Gastrocnemius medialis (tissue), 4 donors: ENCODE measurements around the gene TWSG1. TPM values are rescaled to one million over a fixed set of nuclear protein-coding genes. Genes with fewer than 3 reads are reported as not detected.

Experiments
- ATAC-seq, 2 donors: fragments of 150-250 bp; one replicate each; pipeline ENCODE4 v1.9.1; 2016
- DNase-seq, 2 donors: peaks; one replicate each; pipeline ENCODE4 v3.0.0-alpha.2; 2019
- H3K27ac ChIP-seq, 4 donors: fragments of 200-600 bp; sonication (generic); 1 replicate in 1 of 4; 2 replicates in 3 of 4; pipeline ENCODE4 v1.5.1; 2016 to 2018; ENCODE audit warnings: mild to moderate bottlenecking in 2 of 4, moderate library complexity in 1 of 4
- H3K27me3 ChIP-seq, 3 donors: fragments of 200-600 bp; sonication (generic) in 2 of 3; 1 replicate in 1 of 3; 2 replicates in 2 of 3; pipeline versions ENCODE4 v1.5.1 to v1.6.0; 2016 to 2019; ENCODE audit warnings: mild to moderate bottlenecking in 1 of 3, moderate library complexity in 1 of 3
- H3K36me3 ChIP-seq, 2 donors: fragments of 200-600 bp; sonication (generic) in 1 of 2; one replicate each; pipeline ENCODE4 v1.5.1; 2017 to 2018
- H3K4me1 ChIP-seq, 2 donors: fragments of 200-600 bp; sonication (generic) in 1 of 2; one replicate each; pipeline ENCODE4 v1.5.1; 2016 to 2017; ENCODE audit warnings: mild to moderate bottlenecking in 2 of 2
- H3K4me3 ChIP-seq, 4 donors: fragments of 200-600 bp; sonication (generic) in 3 of 4; 1 replicate in 1 of 4; 2 replicates in 3 of 4; pipeline ENCODE4 v1.5.1; 2016 to 2019; ENCODE audit warnings: mild to moderate bottlenecking in 2 of 4
- H3K9me3 ChIP-seq, 3 donors: fragments of 200-600 bp; sonication (generic) in 2 of 3; 1 replicate in 1 of 3; 2 replicates in 2 of 3; pipeline ENCODE4 v1.5.1; 2016 to 2019
- POLR2A ChIP-seq, 2 donors: fragments of 450-650 bp; IDR thresholded peaks; one replicate each; pipeline ENCODE4 v1.6.1; 2017; ENCODE audit warnings: antibody characterized with exemption in 2 of 2, mild to moderate bottlenecking in 2 of 2, moderate library complexity in 2 of 2
- in situ Hi-C, 4 donors: fragments of 200-750 bp; cut with MboI; loops; one replicate each; pipeline versions ENCODE4 v1.15.0 to v1.8.0; 2017; ENCODE audit warnings: low sequenced_read_pairs in 4 of 4
- intact Hi-C: fragments of 100-400 bp; cut with DNase I; formaldehyde crosslinking; loops from one replicate; pipeline ENCODE4 v1.15.1; 2023; ENCODE audit warnings: low total_unique reads
- total RNA-seq, 4 donors: library from RNA; depleted of rRNA; stranded (reverse); fragments of >200 nt; gene quantifications; one replicate each; pipeline versions ENCODE4 v1.1.0 to v1.2.3, GENCODE V29; 2016
- TF ChIP-seq, protein P1 (sequence below), 5 experiments: fragments of 450-650 bp in 3 of 5; fragments of 200-600 bp in 2 of 5; sonication (generic) in 2 of 5; IDR thresholded peaks in 4 of 5; conservative IDR thresholded peaks in 1 of 5; 1 replicate in 4 of 5; 2 replicates in 1 of 5; pipeline ENCODE4 v1.5.1; 2016 to 2019; ENCODE audit warnings: antibody characterized with exemption in 5 of 5, mild to moderate bottlenecking in 3 of 5, moderate library complexity in 3 of 5

Gene TWSG1
- total RNA-seq, 4 donors from 2014 or later, result 5.3 to 9.5 (median 8.1) TPM

DNA sequence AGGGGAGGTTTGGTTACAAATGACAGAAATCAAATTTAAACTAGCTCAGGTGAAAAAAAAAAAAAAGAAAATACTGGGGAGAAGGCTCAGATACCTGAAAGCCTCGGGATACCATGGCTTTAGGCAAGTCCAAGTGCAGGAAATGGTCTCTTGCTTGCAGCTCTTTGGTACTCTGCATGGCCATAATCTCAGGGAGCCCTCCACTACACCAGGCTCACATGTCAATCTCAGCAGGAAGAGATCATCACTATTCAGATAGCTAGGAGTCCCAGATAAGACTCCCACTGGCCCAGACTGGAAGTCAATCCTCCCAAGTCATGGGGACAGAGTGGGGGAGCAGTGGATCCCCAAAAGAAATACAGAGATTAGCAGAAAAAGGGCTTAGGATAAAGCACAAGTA lies 75.9 kb downstream of the TWSG1 start:
- Histone ChIP-seq H3K4me1 (no peaks in the 10 kb centered on the region), H3K27me3 (no peaks in the 10 kb centered on the region), H3K36me3 (no peaks in the 10 kb centered on the region), H3K9me3 (no peaks in the 10 kb centered on the region), H3K4me3 (no peak overlapping the region), H3K27ac (no peak overlapping the region)
- DNase-seq (no peak), ATAC-seq (no peak)
- no peak for TF ChIP-seq POLR2A (IDR thresholded peaks at IDR 0.05)
- TF ChIP-seq, protein P1, sequence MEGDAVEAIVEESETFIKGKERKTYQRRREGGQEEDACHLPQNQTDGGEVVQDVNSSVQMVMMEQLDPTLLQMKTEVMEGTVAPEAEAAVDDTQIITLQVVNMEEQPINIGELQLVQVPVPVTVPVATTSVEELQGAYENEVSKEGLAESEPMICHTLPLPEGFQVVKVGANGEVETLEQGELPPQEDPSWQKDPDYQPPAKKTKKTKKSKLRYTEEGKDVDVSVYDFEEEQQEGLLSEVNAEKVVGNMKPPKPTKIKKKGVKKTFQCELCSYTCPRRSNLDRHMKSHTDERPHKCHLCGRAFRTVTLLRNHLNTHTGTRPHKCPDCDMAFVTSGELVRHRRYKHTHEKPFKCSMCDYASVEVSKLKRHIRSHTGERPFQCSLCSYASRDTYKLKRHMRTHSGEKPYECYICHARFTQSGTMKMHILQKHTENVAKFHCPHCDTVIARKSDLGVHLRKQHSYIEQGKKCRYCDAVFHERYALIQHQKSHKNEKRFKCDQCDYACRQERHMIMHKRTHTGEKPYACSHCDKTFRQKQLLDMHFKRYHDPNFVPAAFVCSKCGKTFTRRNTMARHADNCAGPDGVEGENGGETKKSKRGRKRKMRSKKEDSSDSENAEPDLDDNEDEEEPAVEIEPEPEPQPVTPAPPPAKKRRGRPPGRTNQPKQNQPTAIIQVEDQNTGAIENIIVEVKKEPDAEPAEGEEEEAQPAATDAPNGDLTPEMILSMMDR (IDR thresholded peaks at IDR 0.05 in 4 of 5, conservative IDR thresholded peaks at IDR 0.05 in 1 of 5), result no peak
- intact Hi-C loops (no loop called here), in situ Hi-C loops (no loop called here)

DNA sequence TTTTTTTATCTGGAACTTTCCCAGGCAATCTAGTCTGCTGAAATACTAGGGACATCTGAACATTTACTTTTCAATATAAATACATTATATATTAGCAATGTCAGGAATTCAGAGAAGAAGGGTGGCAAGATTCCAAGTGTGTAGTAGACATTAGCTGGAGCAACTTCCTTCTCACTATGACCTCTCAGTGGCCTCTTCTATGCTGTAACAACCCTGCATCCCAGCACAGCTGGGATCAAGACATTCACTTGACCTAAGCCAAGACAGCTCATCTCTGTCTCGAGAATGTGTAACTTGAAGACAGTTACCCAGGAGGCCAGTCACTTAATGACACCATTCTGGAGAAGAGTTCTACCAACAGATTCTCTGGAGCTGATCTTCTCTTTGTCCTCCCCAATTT lies 79.0 kb downstream of the TWSG1 start:
- DNase-seq, result no peak
- ATAC-seq, result no peak
- TF ChIP-seq POLR2A (IDR thresholded peaks at IDR 0.05), result no peak
- TF ChIP-seq, protein P1 (IDR thresholded peaks at IDR 0.05 in 4 of 5, conservative IDR thresholded peaks at IDR 0.05 in 1 of 5), result no peak

DNA sequence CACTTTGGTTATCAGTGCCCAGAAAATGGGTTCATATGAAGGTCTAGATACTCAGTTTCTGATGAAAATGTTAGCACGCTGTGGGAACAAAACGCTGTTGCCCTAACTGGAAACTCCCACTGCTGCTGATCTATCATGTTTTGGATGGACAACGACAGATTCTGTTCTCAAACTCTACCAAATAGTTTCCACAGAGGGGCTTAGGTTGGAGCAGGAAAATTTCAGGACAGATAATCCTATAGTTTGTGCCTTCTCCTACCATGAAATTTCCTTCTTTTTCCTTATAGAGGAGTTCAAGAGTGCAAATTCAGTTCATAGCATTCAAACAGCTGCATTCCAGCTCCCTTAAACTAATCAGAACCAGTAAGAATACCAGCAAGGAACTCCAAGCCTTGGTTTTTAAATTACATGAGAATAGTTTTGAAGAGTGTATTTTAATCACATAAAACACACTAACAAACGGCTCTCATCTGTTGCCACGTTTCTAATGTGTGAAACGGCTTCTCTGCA lies 82.0 kb downstream of the TWSG1 start:
- intact Hi-C loops (no loop called here), in situ Hi-C loops (no loop called here)
- Histone ChIP-seq H3K9me3 (no peaks in the 10 kb centered on the region), H3K36me3 (no peaks in the 10 kb centered on the region), H3K27ac (peak overlapping the region in 1 of 4 donors; percentile 17), H3K4me1 (peaks cover 0 to 3% of the 10 kb centered on the region in 2 donors), H3K27me3 (no peaks in the 10 kb centered on the region), H3K4me3 (peak overlapping the region in 2 of 4 donors; percentile 21 to 48)
- TF ChIP-seq, protein P1 (IDR thresholded peaks at IDR 0.05 in 4 of 5, conservative IDR thresholded peaks at IDR 0.05 in 1 of 5), result no peak
- no peak for TF ChIP-seq POLR2A (IDR thresholded peaks at IDR 0.05)
- DNase-seq (no peak), ATAC-seq (no peak)

More for the DNA sequence above, 79.0 kb downstream of the TWSG1 start:
- Histone ChIP-seq H3K4me3 (no peak overlapping the region), H3K4me1 (peaks cover 0 to 3% of the 10 kb centered on the region in 2 donors), H3K27ac (no peak overlapping the region), H3K36me3 (no peaks in the 10 kb centered on the region), H3K9me3 (no peaks in the 10 kb centered on the region), H3K27me3 (no peaks in the 10 kb centered on the region)
- in situ Hi-C loops, result no loop called here
- intact Hi-C loops, result no loop called here

DNA sequence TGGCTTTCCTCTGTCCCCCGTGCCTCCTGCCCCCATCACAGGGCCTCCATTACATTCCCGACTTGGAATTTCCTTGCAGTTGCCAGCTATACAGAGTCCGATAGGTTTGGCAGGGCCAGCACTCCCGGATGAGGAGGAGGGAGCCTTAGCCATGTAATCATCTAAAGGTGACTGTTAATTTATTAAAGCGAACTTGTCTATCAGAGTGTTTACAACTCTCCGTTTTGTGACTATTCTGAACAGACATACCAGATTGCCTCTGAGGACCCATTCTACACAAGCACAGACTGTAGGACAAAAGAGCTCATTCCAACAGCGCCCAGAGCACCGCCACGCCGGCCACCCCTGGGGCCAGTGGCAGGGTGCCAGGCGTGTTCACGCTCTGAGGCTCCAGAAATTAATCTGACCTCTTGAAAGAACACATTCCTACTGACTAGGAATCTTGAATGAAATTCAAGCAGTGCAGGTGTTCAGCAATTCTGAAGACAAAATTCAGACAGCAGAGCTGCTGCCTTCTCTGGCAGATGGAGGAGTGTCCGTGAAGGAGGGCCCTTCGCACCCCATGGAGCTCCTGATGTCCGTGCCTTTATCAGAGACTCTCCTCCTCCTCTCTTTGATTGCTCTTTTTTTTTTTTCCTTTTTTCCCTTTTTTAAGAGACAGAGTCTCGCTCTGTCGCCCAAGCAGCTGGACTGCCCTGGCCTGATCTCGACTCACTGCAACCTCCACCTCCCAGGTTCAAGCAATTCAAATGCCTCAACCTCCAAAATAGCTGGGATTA lies 82.7 kb downstream of the TWSG1 start:
- TF ChIP-seq POLR2A (IDR thresholded peaks at IDR 0.05), result no peak
- TF ChIP-seq, protein P1 (IDR thresholded peaks at IDR 0.05 in 4 of 5, conservative IDR thresholded peaks at IDR 0.05 in 1 of 5), result no peak
- peak in 1 of 2 donors; percentile 41 for ATAC-seq
- in situ Hi-C loops, result no loop called here

More for the DNA sequence above, 82.7 kb downstream of the TWSG1 start:
- Histone ChIP-seq H3K9me3 (no peaks in the 10 kb centered on the region), H3K36me3 (no peaks in the 10 kb centered on the region), H3K4me1 (peaks cover 0 to 3% of the 10 kb centered on the region in 2 donors), H3K4me3 (peak overlapping the region in 3 of 4 donors; percentile 16 to 48 (median 21)), H3K27ac (peak overlapping the region in 2 of 4 donors; percentile 17 to 22), H3K27me3 (no peaks in the 10 kb centered on the region)
- no peak for DNase-seq
- intact Hi-C loops, result no loop called here
